ENCODE measurements around the gene RNASEH2A. TPM values are rescaled to one million over a fixed set of nuclear protein-coding genes. Genes with fewer than 3 reads are reported as not detected.

Gene RNASEH2A
- total and polyA plus RNA-seq, 2 of the 4 experiments (the other 2 are of a cell fraction): 34.9 to 44.6 TPM

- TF ChIP-seq CTCF (conservative IDR thresholded peaks at IDR 0.05; ENCODE audit: low read depth, low read length): peak; percentile 98
Observed at GRCh38 chr19:12847159-12848139, 41.1 kb downstream of the RNASEH2A start (continued).

GRCh38 chr19:12856653-12857052 lies 50.3 kb downstream of the RNASEH2A start:
- intact Hi-C loops (cut with micrococcal nuclease): no loop called here
- Histone ChIP-seq H3K4me1 (ENCODE audit: control insufficient read depth, insufficient read depth, low read length) (no peaks in the 10 kb centered on the region), H3K56ac (ENCODE audit: extremely low read depth, insufficient read depth, low read length) (no peak overlapping the region), H3K27ac (ENCODE audit: insufficient read depth, low read length) (no peak overlapping the region), H3K18ac (ENCODE audit: low read depth, low read length) (no peak overlapping the region), H2BK120ac (ENCODE audit: low read depth, low read length) (no peak overlapping the region), H2AK9ac (replicated peaks; ENCODE audit: low read depth, low read length, poor library complexity) (no peak overlapping the region), H3K4me3 (ENCODE audit: insufficient read depth, low read depth, low read length) (no peak overlapping the region), H4K20me1 (ENCODE audit: insufficient read depth, low read length) (no peaks in the 10 kb centered on the region), H4K5ac (ENCODE audit: low read depth, low read length) (no peak overlapping the region), H2BK5ac (ENCODE audit: low read depth, low read length, poor library complexity, severe bottlenecking) (no peak overlapping the region), H4K91ac (ENCODE audit: insufficient read depth, low read depth, low read length) (no peak overlapping the region), H3K27me3 (ENCODE audit: control insufficient read depth, insufficient read depth, low read length) (no peaks in the 10 kb centered on the region; the same call in 1 of the 2 replicates), H3K79me1 (ENCODE audit: low read depth in 1 of 2, low read length in 2 of 2) (no peaks in the 10 kb centered on the region), H3K4ac (ENCODE audit: low read depth, low read length) (no peak overlapping the region), H2BK20ac (ENCODE audit: low read depth, low read length) (no peak overlapping the region), H2BK15ac (ENCODE audit: low read depth, low read length) (no peak overlapping the region), H3K36me3 (ENCODE audit: control insufficient read depth, insufficient read depth, low read length) (no peaks in the 10 kb centered on the region), H3K9me3 (ENCODE audit: control insufficient read depth, insufficient read depth, low read length) (no peaks in the 10 kb centered on the region), H3K4me2 (ENCODE audit: low read depth, low read length) (no peak overlapping the region), H2AFZ (replicated peaks; ENCODE audit: low read length, poor library complexity) (no peak overlapping the region), H3K9ac (ENCODE audit: low read depth, low read length) (no peak overlapping the region), H3K9me1 (ENCODE audit: insufficient read depth, low read length) (no peaks in the 10 kb centered on the region), H2AK5ac (ENCODE audit: low read depth, low read length) (no peak overlapping the region), H4K8ac (ENCODE audit: low read depth in 2 of 2, low read length in 2 of 2) (no peak overlapping the region), H3K14ac (replicated peaks; ENCODE audit: low read depth, low read length) (no peak overlapping the region), H3K23ac (ENCODE audit: low read depth, low read length) (no peak overlapping the region)
- ATAC-seq (ENCODE audit: low read depth): no peak
- POLR2A ChIA-PET (ENCODE audit: unreplicated experiment): no interaction called here
- in situ Hi-C loops (cut with MboI; ENCODE audit: low sequenced_read_pairs): no loop called here
- CTCF ChIA-PET: no interaction called here
- no CpG with 5 or more reads among the region's 1 CpG for WGBS, 2 experiments (ENCODE audit: extremely low coverage in 2 of 2, insufficient read length in 1 of 2)
- dilution Hi-C loops (cut with HindIII; ENCODE audit: low sequenced_read_pairs, unreplicated experiment): no loop called here
- no TSS peak for BruUV-seq (replicated peaks)
- no peak for DNase-seq
- TF ChIP-seq FOS (IDR thresholded peaks at IDR 0.05; ENCODE audit: low read depth, low read length) (no peak), NFE2L2 (IDR thresholded peaks at IDR 0.05; ENCODE audit: low read depth, low read length) (no peak), CTCF (conservative IDR thresholded peaks at IDR 0.05; ENCODE audit: low read depth, low read length) (no peak), CEBPB (IDR thresholded peaks at IDR 0.05; ENCODE audit: low read depth, low read length) (no peak), SMC3 (IDR thresholded peaks at IDR 0.05; ENCODE audit: low read depth, low read length) (no peak), MAFK (IDR thresholded peaks at IDR 0.05; ENCODE audit: low read depth, low read length) (no peak), RAD21 (IDR thresholded peaks at IDR 0.05; ENCODE audit: low read length) (no peak), RCOR1 (IDR thresholded peaks at IDR 0.05; ENCODE audit: insufficient replicate concordance, low read length) (no peak), RFX5 (IDR thresholded peaks at IDR 0.05; ENCODE audit: low read depth, low read length) (no peak), MAZ (IDR thresholded peaks at IDR 0.05; ENCODE audit: borderline replicate concordance, low read depth, low read length) (no peak), POLR2A (IDR thresholded peaks at IDR 0.05; ENCODE audit: low read depth, low read length) (no peak), BHLHE40 (IDR thresholded peaks at IDR 0.05; ENCODE audit: low read depth, low read length) (no peak), CHD1 (IDR thresholded peaks at IDR 0.05; ENCODE audit: low read depth, low read length) (no peak)
